Peyer's patch (tissue), 4 donors: ENCODE data around the gene SH2D5. TPM values are rescaled to one million over a fixed set of nuclear protein-coding genes. Genes with fewer than 3 reads are reported as not detected.

Source experiments
- DNase-seq, 3 donors: peaks; one replicate each; pipeline ENCODE4 v3.0.0-alpha.2; 2017 to 2019
- H3K27ac ChIP-seq, 4 donors: fragments of 200-600 bp; sonication (generic); one replicate each; pipeline ENCODE4 v1.5.1; 2016 to 2019
- H3K27me3 ChIP-seq, 2 donors: fragments of 200-600 bp; sonication (generic); one replicate each; pipeline ENCODE4 v1.5.1; 2019
- H3K36me3 ChIP-seq, 3 donors: fragments of 200-600 bp; sonication (generic); one replicate each; pipeline ENCODE4 v1.5.1; 2016 to 2019
- H3K4me1 ChIP-seq, 4 donors: fragments of 200-600 bp; sonication (generic); one replicate each; pipeline ENCODE4 v1.5.1; 2016 to 2019
- H3K4me3 ChIP-seq, 4 donors: fragments of 200-600 bp; sonication (generic); 1 replicate in 3 of 4; 2 replicates in 1 of 4; pipeline ENCODE4 v1.5.1; 2016 to 2019; ENCODE audit warnings: mild to moderate bottlenecking in 1 of 4
- H3K9me3 ChIP-seq, 4 donors: fragments of 200-600 bp; sonication (generic); one replicate each; pipeline ENCODE4 v1.5.1; 2016 to 2019; ENCODE audit warnings: mild to moderate bottlenecking in 1 of 4
- CTCF ChIP-seq, 6 experiments: fragments of 450-650 bp in 4 of 6; fragments of 200-600 bp in 2 of 6; sonication (generic) in 1 of 6; IDR thresholded peaks; one replicate each; pipeline ENCODE4 v1.5.1; 2017 to 2019; ENCODE audit warnings: antibody characterized with exemption in 6 of 6, mild to moderate bottlenecking in 3 of 6, moderate library complexity in 1 of 6
- POLR2A ChIP-seq, 2 donors: fragments of 450-650 bp; IDR thresholded peaks; one replicate each; pipeline ENCODE4 v1.5.1; 2017; ENCODE audit warnings: antibody characterized with exemption in 2 of 2, mild to moderate bottlenecking in 2 of 2, moderate library complexity in 2 of 2
- total RNA-seq, 4 donors: library from RNA; depleted of rRNA; stranded (reverse); fragments of >200 nt; gene quantifications; one replicate each; pipeline ENCODE4 v1.1.0, GENCODE V29; 2016

Gene SH2D5
- total RNA-seq, 4 donors from 2014 or later: not detected

- H3K4me3 ChIP-seq: no peak overlapping the region
- TF ChIP-seq POLR2A (IDR thresholded peaks at IDR 0.05) (no peak), CTCF (IDR thresholded peaks at IDR 0.05) (no peak)
- DNase-seq: no peak
Measured at GRCh38 chr1:20711285-20712214, 21.0 kb downstream of the SH2D5 start.

GRCh38 chr1:20710469-20711284 is 21.8 kb downstream of the SH2D5 start:
- no peaks in the 10 kb centered on the region for H3K4me1 ChIP-seq
- no peak for TF ChIP-seq POLR2A (IDR thresholded peaks at IDR 0.05)
- no peak for TF ChIP-seq CTCF (IDR thresholded peaks at IDR 0.05)
- no peaks in the 10 kb centered on the region for H3K36me3 ChIP-seq
- no peaks in the 10 kb centered on the region for H3K27me3 ChIP-seq
- H3K27ac ChIP-seq: no peak overlapping the region
- H3K9me3 ChIP-seq: no peaks in the 10 kb centered on the region
- no peak for DNase-seq
- H3K4me3 ChIP-seq: no peak overlapping the region

More at GRCh38 chr1:20711285-20712214, 21.0 kb downstream of the SH2D5 start:
- Histone ChIP-seq H3K27ac (no peak overlapping the region), H3K4me1 (no peaks in the 10 kb centered on the region), H3K27me3 (peaks cover 0 to 5% of the 10 kb centered on the region in 2 donors), H3K36me3 (no peaks in the 10 kb centered on the region), H3K9me3 (no peaks in the 10 kb centered on the region)

DNA sequence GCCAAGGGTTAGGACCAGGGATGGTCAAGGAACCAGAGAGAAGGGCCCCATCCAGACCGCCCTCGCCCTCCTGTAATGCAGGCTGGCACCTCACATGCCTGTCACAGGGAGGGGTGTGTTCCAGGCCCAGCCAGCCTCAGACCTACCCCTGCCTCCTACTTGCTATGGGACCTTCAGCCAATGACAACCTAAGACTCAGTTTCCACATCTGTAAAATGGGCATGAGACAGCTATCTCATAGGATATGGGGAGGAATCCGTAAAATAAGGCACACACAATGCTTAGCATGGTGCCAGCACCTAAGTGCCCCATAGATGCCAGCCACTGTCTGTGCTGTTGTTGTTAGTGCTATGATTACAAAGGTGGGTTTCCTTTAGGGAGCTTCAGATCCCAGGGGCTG is 22.6 kb downstream of the SH2D5 start:
- Histone ChIP-seq H3K27me3 (no peaks in the 10 kb centered on the region), H3K4me3 (no peak overlapping the region), H3K36me3 (no peaks in the 10 kb centered on the region), H3K27ac (no peak overlapping the region), H3K4me1 (no peaks in the 10 kb centered on the region), H3K9me3 (no peaks in the 10 kb centered on the region)
- no peak for DNase-seq
- TF ChIP-seq CTCF (IDR thresholded peaks at IDR 0.05): no peak
- TF ChIP-seq POLR2A (IDR thresholded peaks at IDR 0.05): no peak

DNA sequence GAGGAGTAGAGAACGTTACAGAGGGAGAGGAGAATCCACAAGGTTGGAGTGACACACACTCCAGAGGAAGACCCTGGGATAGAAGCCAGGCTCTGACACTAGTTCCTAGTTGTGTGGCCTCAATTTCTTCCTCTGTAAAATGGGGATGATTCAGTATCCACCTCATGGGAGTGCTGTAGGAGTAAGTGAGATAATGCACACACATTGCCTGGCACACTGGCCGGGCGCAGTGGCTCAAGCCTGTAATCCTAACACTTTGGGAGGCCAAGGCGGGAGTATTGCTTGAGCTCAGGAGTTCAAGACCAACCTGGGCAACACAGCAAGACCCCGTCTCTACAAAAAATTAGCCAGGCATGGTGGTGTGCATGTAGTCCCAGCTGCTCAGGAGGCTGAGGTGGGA is 23.6 kb downstream of the SH2D5 start:
- Histone ChIP-seq H3K4me3 (no peak overlapping the region), H3K4me1 (no peaks in the 10 kb centered on the region), H3K27me3 (no peaks in the 10 kb centered on the region), H3K27ac (no peak overlapping the region), H3K36me3 (no peaks in the 10 kb centered on the region), H3K9me3 (no peaks in the 10 kb centered on the region)
- DNase-seq: no peak
- TF ChIP-seq POLR2A (IDR thresholded peaks at IDR 0.05) (no peak), CTCF (IDR thresholded peaks at IDR 0.05) (no peak)

DNA sequence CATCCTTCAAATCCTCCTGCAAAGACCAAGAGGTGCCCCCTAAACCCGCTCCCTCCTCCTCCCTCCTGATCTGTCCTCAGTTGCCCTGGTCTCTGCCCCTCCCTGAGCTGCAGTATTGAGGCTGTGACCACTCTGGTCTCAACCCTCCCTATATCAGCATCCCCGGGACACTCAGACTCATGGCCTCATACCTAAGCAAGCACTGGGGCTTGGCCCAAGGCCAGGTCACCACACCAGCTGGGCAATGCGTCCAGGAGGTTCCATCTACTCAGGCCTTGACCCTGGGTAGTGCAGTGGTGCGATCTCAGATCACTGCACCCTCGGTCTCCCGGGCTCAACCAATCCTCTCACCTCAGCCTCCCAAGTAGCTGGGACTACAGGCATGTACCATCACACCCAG is 24.4 kb downstream of the SH2D5 start:
- Histone ChIP-seq H3K36me3 (no peaks in the 10 kb centered on the region), H3K4me1 (no peaks in the 10 kb centered on the region), H3K27me3 (no peaks in the 10 kb centered on the region), H3K9me3 (no peaks in the 10 kb centered on the region), H3K27ac (no peak overlapping the region), H3K4me3 (no peak overlapping the region)
- TF ChIP-seq CTCF (IDR thresholded peaks at IDR 0.05) (no peak), POLR2A (IDR thresholded peaks at IDR 0.05) (no peak)
- DNase-seq: no peak
